SJCRH30 (cell line): ENCODE measurements around the gene SLC16A10. TPM values are rescaled to one million over a fixed set of nuclear protein-coding genes. Genes with fewer than 3 reads are reported as not detected.
A peak's percentile ranks its signal among the peaks of the same experiment; 100 is the strongest.
"Not testable (repeated sequence)": the region's sequence is repeated elsewhere in the genome, so short reads cannot be mapped to it uniquely, and the experiment has no call there.

Experiments used
- DNase-seq, 2 experiments: peaks; one replicate each; pipeline ENCODE4 v3.0.0-alpha.2; 2015 to 2020
- H3K27ac ChIP-seq: fragments of 250-450 bp; sonication (Bioruptor Pico); 2 replicates; pipeline ENCODE4 v1.5.1; 2020; ENCODE audit warnings: mild to moderate bottlenecking, moderate library complexity
- H3K27me3 ChIP-seq: fragments of 250-450 bp; sonication (Bioruptor Pico); 2 replicates; pipeline ENCODE4 v1.5.1; 2020; ENCODE audit warnings: mild to moderate bottlenecking, moderate library complexity
- H3K36me3 ChIP-seq: fragments of 250-450 bp; sonication (Bioruptor Pico); 2 replicates; pipeline ENCODE4 v1.5.1; 2020; ENCODE audit warnings: mild to moderate bottlenecking, moderate library complexity
- H3K4me1 ChIP-seq: fragments of 250-450 bp; sonication (Bioruptor Pico); 2 replicates; pipeline ENCODE4 v1.5.1; 2020; ENCODE audit warnings: mild to moderate bottlenecking, moderate library complexity
- H3K4me3 ChIP-seq: fragments of 250-450 bp; sonication (Bioruptor Pico); 2 replicates; pipeline ENCODE4 v1.5.1; 2020; ENCODE audit warnings: mild to moderate bottlenecking, moderate library complexity
- H3K9me3 ChIP-seq: fragments of 250-450 bp; sonication (Bioruptor Pico); replicated peaks from 2 replicates; pipeline ENCODE4 v1.5.1; 2020; ENCODE audit warnings: mild to moderate bottlenecking, moderate library complexity
- total RNA-seq: library from RNA; depleted of rRNA; stranded (reverse); fragments of >200 nt; shearing (Covaris generic); gene quantifications from 2 replicates; pipeline ENCODE4 v1.2.3, GENCODE V29; 2014

SLC16A10 gene
- total RNA-seq, 1 experiment from 2014 or later, result 29.5 TPM

- H3K4me1 ChIP-seq, result no peaks in the 10 kb centered on the region
- no peak overlapping the region for H3K4me3 ChIP-seq
- no peak overlapping the region for H3K27ac ChIP-seq
- H3K9me3 ChIP-seq, result no peaks in the 10 kb centered on the region; the same call in 1 of the 2 replicates
- no peak for DNase-seq
- H3K27me3 ChIP-seq, result no peaks in the 10 kb centered on the region
- no peaks in the 10 kb centered on the region for H3K36me3 ChIP-seq
Observed at GRCh38 chr6:111070105-111071005, 16.9 kb upstream of the SLC16A10 start.

- no peaks in the 10 kb centered on the region; the same call in 1 of the 2 replicates for H3K9me3 ChIP-seq
- no peaks in the 10 kb centered on the region for H3K27me3 ChIP-seq
- H3K27ac ChIP-seq, result no peak overlapping the region
- H3K4me1 ChIP-seq, result no peaks in the 10 kb centered on the region
- DNase-seq, result no peak
- H3K4me3 ChIP-seq, result no peak overlapping the region
- no peaks in the 10 kb centered on the region for H3K36me3 ChIP-seq
Observed at GRCh38 chr6:111072801-111073360, 14.4 kb upstream of the SLC16A10 start.

- no peak for DNase-seq
- H3K36me3 ChIP-seq, result no peaks in the 10 kb centered on the region
- no peak overlapping the region for H3K27ac ChIP-seq
Observed at GRCh38 chr6:111074311-111074710, 13.0 kb upstream of the SLC16A10 start.

GRCh38 chr6:111076024-111076695, 11.1 kb upstream of the SLC16A10 start:
- Histone ChIP-seq H3K4me3 (no peak overlapping the region), H3K27me3 (no peaks in the 10 kb centered on the region), H3K36me3 (no peaks in the 10 kb centered on the region), H3K9me3 (no peaks in the 10 kb centered on the region; the same call in 1 of the 2 replicates), H3K4me1 (no peaks in the 10 kb centered on the region; the same call in 1 of the 2 replicates), H3K27ac (no peak overlapping the region)
- DNase-seq, result no peak

More at GRCh38 chr6:111074311-111074710, 13.0 kb upstream of the SLC16A10 start:
- Histone ChIP-seq H3K4me3 (no peak overlapping the region), H3K4me1 (no peaks in the 10 kb centered on the region), H3K27me3 (no peaks in the 10 kb centered on the region), H3K9me3 (no peaks in the 10 kb centered on the region; the same call in 1 of the 2 replicates)

- no peaks in the 10 kb centered on the region for H3K36me3 ChIP-seq
- no peak overlapping the region for H3K27ac ChIP-seq
- no peaks in the 10 kb centered on the region for H3K27me3 ChIP-seq
- H3K9me3 ChIP-seq, result no peaks in the 10 kb centered on the region
- DNase-seq, result no peak
- no peak overlapping the region for H3K4me3 ChIP-seq
- no peaks in the 10 kb centered on the region; the same call in 1 of the 2 replicates for H3K4me1 ChIP-seq
Observed at GRCh38 chr6:111080698-111081097, 6.6 kb upstream of the SLC16A10 start.

GRCh38 chr6:111086685-111087084, 618 bp upstream of the SLC16A10 start:
- Histone ChIP-seq H3K4me1 (no peaks in the 10 kb centered on the region), H3K9me3 (no peaks in the 10 kb centered on the region), H3K27me3 (no peaks in the 10 kb centered on the region), H3K36me3 (no peaks in the 10 kb centered on the region), H3K4me3 (peak overlapping the region; percentile 73), H3K27ac (peak overlapping the region; percentile 2; the same call in 1 of the 2 replicates)
- peak in 1 of 2 experiments; percentile 12 for DNase-seq

GRCh38 chr6:111087871-111088667, 766 bp downstream of the SLC16A10 start:
- peak overlapping the region; percentile 73 for H3K4me3 ChIP-seq
- DNase-seq, result peak; percentile 57 to 61

GRCh38 chr6:111088668-111089003, 1.3 kb downstream of the SLC16A10 start:
- Histone ChIP-seq H3K27ac (no peak overlapping the region; the same call in 1 of the 2 replicates), H3K4me1 (no peaks in the 10 kb centered on the region), H3K4me3 (peak overlapping the region; percentile 73), H3K9me3 (no peaks in the 10 kb centered on the region), H3K36me3 (no peaks in the 10 kb centered on the region), H3K27me3 (no peaks in the 10 kb centered on the region)
- no peak for DNase-seq

More at GRCh38 chr6:111087871-111088667, 766 bp downstream of the SLC16A10 start:
- Histone ChIP-seq H3K9me3 (no peaks in the 10 kb centered on the region), H3K27ac (peak overlapping the region; percentile 19; the same call in 1 of the 2 replicates), H3K27me3 (no peaks in the 10 kb centered on the region), H3K36me3 (no peaks in the 10 kb centered on the region), H3K4me1 (no peaks in the 10 kb centered on the region)

GRCh38 chr6:111090766-111091165, 3.5 kb downstream of the SLC16A10 start:
- H3K9me3 ChIP-seq, result no peaks in the 10 kb centered on the region
- no peak for DNase-seq
- H3K4me3 ChIP-seq, result no peak overlapping the region
- no peaks in the 10 kb centered on the region for H3K27me3 ChIP-seq
- no peaks in the 10 kb centered on the region for H3K4me1 ChIP-seq
- H3K27ac ChIP-seq, result no peak overlapping the region
- H3K36me3 ChIP-seq, result no peaks in the 10 kb centered on the region

- H3K36me3 ChIP-seq, result no peaks in the 10 kb centered on the region
- no peaks in the 10 kb centered on the region for H3K4me1 ChIP-seq
- H3K4me3 ChIP-seq, result no peak overlapping the region
- no peak overlapping the region for H3K27ac ChIP-seq
- no peaks in the 10 kb centered on the region for H3K27me3 ChIP-seq
- DNase-seq, result no peak
- no peaks in the 10 kb centered on the region for H3K9me3 ChIP-seq
Observed at GRCh38 chr6:111091987-111092386, 4.7 kb downstream of the SLC16A10 start.

GRCh38 chr6:111095488-111095887, 8.2 kb downstream of the SLC16A10 start:
- not testable (repeated sequence) for H3K9me3 ChIP-seq, H3K4me3 ChIP-seq, H3K27ac ChIP-seq, H3K4me1 ChIP-seq, H3K36me3 ChIP-seq, H3K27me3 ChIP-seq, DNase-seq

GRCh38 chr6:111096246-111096645, 8.9 kb downstream of the SLC16A10 start:
- Histone ChIP-seq H3K27me3 (no peaks in the 10 kb centered on the region), H3K36me3 (no peaks in the 10 kb centered on the region), H3K9me3 (no peaks in the 10 kb centered on the region), H3K4me3 (no peak overlapping the region), H3K27ac (no peak overlapping the region), H3K4me1 (no peaks in the 10 kb centered on the region)
- no peak for DNase-seq

GRCh38 chr6:111098597-111098996, 11.3 kb downstream of the SLC16A10 start:
- no peaks in the 10 kb centered on the region for H3K9me3 ChIP-seq
- H3K4me3 ChIP-seq, result no peak overlapping the region

GRCh38 chr6:111101987-111102386, 14.7 kb downstream of the SLC16A10 start:
- H3K4me3 ChIP-seq, result no peak overlapping the region
- H3K4me1 ChIP-seq, result no peaks in the 10 kb centered on the region
- no peak for DNase-seq
- no peak overlapping the region for H3K27ac ChIP-seq
- H3K27me3 ChIP-seq, result no peaks in the 10 kb centered on the region
- H3K9me3 ChIP-seq, result no peaks in the 10 kb centered on the region
- no peaks in the 10 kb centered on the region for H3K36me3 ChIP-seq

More at GRCh38 chr6:111098597-111098996, 11.3 kb downstream of the SLC16A10 start:
- Histone ChIP-seq H3K27ac (no peak overlapping the region), H3K4me1 (no peaks in the 10 kb centered on the region), H3K27me3 (no peaks in the 10 kb centered on the region), H3K36me3 (no peaks in the 10 kb centered on the region)
- DNase-seq, result no peak
